ENCODE results near the gene RGS9. TPM values are rescaled to one million over a fixed set of nuclear protein-coding genes. Genes with fewer than 3 reads are reported as not detected.

The RGS9 gene
- total and polyA plus RNA-seq, 2 donors (not counting 1 experiment from before 2014, with no cell fraction given), result 0.36 to 3.4 TPM

- no peak overlapping the region for H3K27ac ChIP-seq (ENCODE audit: low read length in 2 of 2)
- intact Hi-C loops (cut with micrococcal nuclease), result no loop called here
- WGBS (ENCODE audit: insufficient coverage), result 80% methylated on average over 2 of the region's 4 CpGs
- POLR2A ChIA-PET, result interaction anchor here (0.6 kb wide), 1 partner anchor 8 kb away, joined by 5 read pairs; no protein-coding TSS in a partner anchor
- TF ChIP-seq CTCF (IDR thresholded peaks at IDR 0.05) (no peak), EZH2 (IDR thresholded peaks at IDR 0.05; ENCODE audit: borderline replicate concordance, insufficient read depth, low read depth, low read length, poor library complexity, severe bottlenecking) (no peak)
- H3K4me3 Mint-ChIP-seq, result no peak overlapping the region
- DNase-seq, result no peak
- ATAC-seq (ENCODE audit: low read depth), result no peak
- H3K4me2 ChIP-seq (replicated peaks; ENCODE audit: low read depth, low read length, poor library complexity, severe bottlenecking), result no peak overlapping the region
- no peaks in the 10 kb centered on the region for H3K27me3 ChIP-seq (replicated peaks in 1 of 4; ENCODE audit: control extremely low read depth in 1 of 4, control insufficient read depth in 3 of 4, insufficient read depth in 4 of 4, low read length in 3 of 4)
- H3K4me1 ChIP-seq (ENCODE audit: control insufficient read depth in 2 of 2, insufficient read depth in 2 of 2, low read length in 2 of 2), result no peaks in the 10 kb centered on the region
- no peaks in the 10 kb centered on the region for H3K9me3 ChIP-seq (ENCODE audit: control extremely low read depth in 1 of 3, control insufficient read depth in 2 of 3, insufficient read depth in 1 of 3, low read length in 2 of 3)
- no peak overlapping the region for H2AFZ ChIP-seq (ENCODE audit: insufficient read depth, low read depth, low read length, poor library complexity, severe bottlenecking)
- H3K36me3 ChIP-seq (replicated peaks in 1 of 2; ENCODE audit: control extremely low read depth in 1 of 2, control insufficient read depth in 1 of 2, extremely low read depth in 1 of 2, insufficient read depth in 2 of 2, low read length in 1 of 2), result no peaks in the 10 kb centered on the region
- no peaks in the 10 kb centered on the region for H3K9me3 Mint-ChIP-seq (ENCODE audit: insufficient read depth)
- no peaks in the 10 kb centered on the region for H3K27me3 Mint-ChIP-seq
- H3K27ac Mint-ChIP-seq, result no peak overlapping the region
- no peaks in the 10 kb centered on the region for H4K20me1 ChIP-seq (ENCODE audit: control insufficient read depth, insufficient read depth, low read length, poor library complexity, severe bottlenecking)
- CTCF ChIA-PET, result interaction anchor here (0.7 kb wide), 1 partner anchor 15 kb away, joined by 3 read pairs; no protein-coding TSS in a partner anchor
- H3K9ac ChIP-seq (ENCODE audit: low read length), result no peak overlapping the region
- H3K4me1 Mint-ChIP-seq, result no peaks in the 10 kb centered on the region
- no peak overlapping the region for H3K4me3 ChIP-seq (ENCODE audit: control extremely low read depth in 1 of 5, extremely low read depth in 1 of 5, insufficient read depth in 1 of 5, low read depth in 2 of 5, low read length in 4 of 5)
- H3K79me2 ChIP-seq (ENCODE audit: control insufficient read depth, insufficient read depth, low read length), result no peaks in the 10 kb centered on the region
Measured at GRCh38 chr17:65088621-65089360, 48.4 kb upstream of the RGS9 start.

GRCh38 chr17:65092262-65092661 lies 44.9 kb upstream of the RGS9 start:
- ChIA-PET CTCF (interaction anchor here (1.2 kb wide), 1 partner anchor 9 kb away, joined by 5 read pairs; no protein-coding TSS in a partner anchor), POLR2A (interaction anchor here (1.2 kb wide), 1 partner anchor 117 kb away, joined by 3 read pairs; no protein-coding TSS in a partner anchor)
- intact Hi-C loops (cut with micrococcal nuclease), result no loop called here

More at GRCh38 chr17:65092262-65092661, 44.9 kb upstream of the RGS9 start:
- H3K4me3 Mint-ChIP-seq, result no peak overlapping the region
- no peak overlapping the region for H3K27ac Mint-ChIP-seq
- Histone ChIP-seq H3K4me2 (replicated peaks; ENCODE audit: low read depth, low read length, poor library complexity, severe bottlenecking) (no peak overlapping the region), H3K27me3 (replicated peaks in 1 of 4; ENCODE audit: control extremely low read depth in 1 of 4, control insufficient read depth in 3 of 4, insufficient read depth in 4 of 4, low read length in 3 of 4) (no peaks in the 10 kb centered on the region), H3K4me3 (ENCODE audit: control extremely low read depth in 1 of 5, extremely low read depth in 1 of 5, insufficient read depth in 1 of 5, low read depth in 2 of 5, low read length in 4 of 5) (no peak overlapping the region), H4K20me1 (ENCODE audit: control insufficient read depth, insufficient read depth, low read length, poor library complexity, severe bottlenecking) (no peaks in the 10 kb centered on the region), H3K4me1 (ENCODE audit: control insufficient read depth in 2 of 2, insufficient read depth in 2 of 2, low read length in 2 of 2) (no peaks in the 10 kb centered on the region), H3K79me2 (ENCODE audit: control insufficient read depth, insufficient read depth, low read length) (no peaks in the 10 kb centered on the region), H2AFZ (ENCODE audit: insufficient read depth, low read depth, low read length, poor library complexity, severe bottlenecking) (no peak overlapping the region), H3K36me3 (replicated peaks in 1 of 2; ENCODE audit: control extremely low read depth in 1 of 2, control insufficient read depth in 1 of 2, extremely low read depth in 1 of 2, insufficient read depth in 2 of 2, low read length in 1 of 2) (no peaks in the 10 kb centered on the region), H3K9me3 (ENCODE audit: control extremely low read depth in 1 of 3, control insufficient read depth in 2 of 3, insufficient read depth in 1 of 3, low read length in 2 of 3) (no peaks in the 10 kb centered on the region), H3K27ac (ENCODE audit: low read length in 2 of 2) (no peak overlapping the region), H3K9ac (ENCODE audit: low read length) (no peak overlapping the region)
- 100% methylated on average over 2 of the region's 3 CpGs for WGBS (ENCODE audit: insufficient coverage)
- H3K27me3 Mint-ChIP-seq, result no peaks in the 10 kb centered on the region
- no peaks in the 10 kb centered on the region for H3K4me1 Mint-ChIP-seq
- no peak for DNase-seq
- no peak for ATAC-seq (ENCODE audit: low read depth)
- H3K9me3 Mint-ChIP-seq (ENCODE audit: insufficient read depth), result no peaks in the 10 kb centered on the region
- TF ChIP-seq EZH2 (IDR thresholded peaks at IDR 0.05; ENCODE audit: borderline replicate concordance, insufficient read depth, low read depth, low read length, poor library complexity, severe bottlenecking) (no peak), CTCF (IDR thresholded peaks at IDR 0.05) (no peak)
